HG03432 (cell line): ENCODE measurements around the gene OCA2.
"Not testable (repeated sequence)": the region's sequence is repeated elsewhere in the genome, so short reads cannot be mapped to it uniquely, and the experiment has no call there.

Source experiments
- ATAC-seq: cut with Tn5 transposase; IDR thresholded peaks from one replicate; pipeline ENCODE4 v1.9.1; 2021; ENCODE audit warnings: mild to moderate bottlenecking, moderate library complexity; ENCODE audit not compliant: unreplicated experiment

Gene OCA2

DNA sequence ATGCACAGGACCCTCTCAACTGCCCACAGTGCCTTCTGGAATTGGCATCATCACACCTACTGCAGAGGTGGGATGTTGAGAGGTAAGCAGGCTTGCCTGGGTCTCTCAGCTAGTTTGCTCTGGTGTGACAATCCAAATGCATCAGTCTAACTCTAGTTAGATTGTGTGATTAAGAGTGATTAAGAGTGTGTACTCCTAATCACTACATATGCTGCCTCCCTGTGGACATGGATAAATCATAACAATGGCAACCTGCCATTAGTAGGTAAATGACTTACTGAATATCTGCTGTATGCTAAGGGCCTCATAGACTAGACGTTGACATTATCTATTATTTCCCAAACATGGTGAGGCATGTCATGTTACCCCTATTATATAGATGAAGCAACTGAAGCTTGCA, 342.1 kb downstream of the OCA2 start:
- ATAC-seq: no peak

DNA sequence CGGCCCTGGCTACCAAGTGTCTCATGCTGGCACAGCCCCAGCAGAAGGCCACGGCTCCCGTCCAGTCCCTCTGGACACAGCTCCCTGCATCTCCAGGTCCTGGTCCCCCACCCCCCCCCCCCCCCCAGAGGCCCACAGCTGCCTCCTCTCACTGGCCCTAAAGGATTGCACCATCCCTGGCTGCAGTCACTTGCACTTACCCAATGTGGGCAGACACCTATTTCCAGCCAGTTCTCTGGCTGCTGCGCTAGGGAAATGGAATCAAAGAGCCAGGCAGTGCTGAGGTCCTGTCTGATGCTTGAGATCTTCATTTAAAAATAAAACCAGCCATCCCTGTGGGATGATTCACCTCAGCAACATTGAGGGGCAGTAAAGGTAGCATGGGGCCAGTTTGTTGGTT, 346.4 kb downstream of the OCA2 start:
- no peak for ATAC-seq

DNA sequence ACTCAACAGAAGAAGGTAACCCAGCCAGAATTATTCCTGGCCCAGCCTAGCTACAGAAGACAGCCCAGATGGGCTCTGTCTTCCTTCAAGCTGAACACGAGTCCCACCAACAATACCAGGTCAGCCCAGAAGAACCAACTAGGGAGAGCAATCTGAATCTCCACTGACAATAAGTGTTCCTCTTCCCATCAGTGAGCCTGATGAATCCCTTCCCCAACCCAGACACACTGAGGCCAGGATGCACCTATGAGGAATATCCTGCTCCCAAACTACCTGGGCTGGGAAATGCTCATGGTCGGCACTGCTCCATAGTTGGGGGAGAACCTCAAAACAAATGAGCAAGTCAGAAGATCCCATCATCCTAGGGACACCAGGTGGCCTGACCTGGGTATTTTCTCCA, 351.1 kb downstream of the OCA2 start:
- ATAC-seq: no peak

DNA sequence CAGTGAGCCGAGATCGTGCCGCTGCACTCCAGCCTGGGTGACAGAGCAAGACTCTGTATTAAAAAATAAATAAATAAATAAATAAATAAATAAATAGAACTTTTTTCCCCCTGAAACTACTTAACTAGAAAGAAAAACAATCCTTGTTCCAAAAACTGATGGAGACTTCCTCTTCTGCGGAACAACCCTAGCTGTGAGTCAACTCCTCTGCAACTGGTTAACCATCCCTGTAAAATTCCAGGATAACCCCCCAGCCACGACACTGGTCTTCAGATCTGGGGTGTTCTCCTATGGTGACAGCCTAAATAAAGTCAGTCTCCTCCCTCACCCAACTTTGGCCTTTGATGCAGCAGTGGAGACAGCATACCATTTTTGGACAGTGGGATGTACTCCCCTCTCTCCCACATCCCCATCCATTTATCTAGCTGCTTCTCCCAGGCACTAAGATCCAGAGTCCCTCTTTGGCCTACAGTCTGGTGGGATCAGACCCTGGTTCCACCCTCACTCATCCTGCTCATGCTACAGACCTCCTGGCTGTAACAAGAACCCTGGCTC, 352.6 kb downstream of the OCA2 start:
- ATAC-seq: no peak

DNA sequence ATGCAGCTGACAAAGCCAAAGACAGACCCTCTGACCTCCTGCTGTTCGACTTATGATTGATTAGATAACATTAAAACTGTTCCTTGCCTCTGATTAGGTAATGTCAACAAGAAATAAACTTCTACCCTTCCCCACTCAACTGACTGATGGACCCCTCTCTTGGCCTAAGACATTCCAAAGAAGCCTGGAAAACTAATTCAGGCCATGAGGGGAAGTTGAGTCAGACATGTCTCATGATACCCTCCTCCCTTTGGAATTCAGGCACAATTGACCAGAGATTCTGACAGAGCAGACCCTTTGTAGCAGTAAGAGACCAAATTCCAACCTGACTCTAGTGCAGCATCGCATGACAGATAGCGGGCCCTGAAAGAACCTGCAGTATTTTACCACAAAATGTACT, 354.5 kb downstream of the OCA2 start:
- ATAC-seq: no peak

DNA sequence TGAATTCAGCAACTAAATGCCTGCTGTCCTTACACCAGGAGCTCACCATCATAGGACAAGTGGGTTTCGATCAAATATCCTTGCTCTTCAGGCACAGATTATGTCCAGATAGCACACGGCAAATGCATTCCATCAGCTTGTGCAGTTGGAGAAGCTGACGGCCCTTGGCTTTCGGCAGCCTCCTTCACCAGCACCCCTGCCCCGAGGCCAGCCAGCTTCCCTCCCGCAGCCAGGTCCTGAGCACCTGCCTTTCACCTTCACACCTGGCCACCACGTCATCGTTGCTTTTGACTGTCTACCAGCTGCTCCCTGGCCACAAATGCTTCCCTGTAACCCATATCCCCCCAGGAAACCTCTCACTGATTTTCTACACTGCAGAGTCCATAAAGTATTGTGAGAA, 355.5 kb downstream of the OCA2 start:
- no peak for ATAC-seq

DNA sequence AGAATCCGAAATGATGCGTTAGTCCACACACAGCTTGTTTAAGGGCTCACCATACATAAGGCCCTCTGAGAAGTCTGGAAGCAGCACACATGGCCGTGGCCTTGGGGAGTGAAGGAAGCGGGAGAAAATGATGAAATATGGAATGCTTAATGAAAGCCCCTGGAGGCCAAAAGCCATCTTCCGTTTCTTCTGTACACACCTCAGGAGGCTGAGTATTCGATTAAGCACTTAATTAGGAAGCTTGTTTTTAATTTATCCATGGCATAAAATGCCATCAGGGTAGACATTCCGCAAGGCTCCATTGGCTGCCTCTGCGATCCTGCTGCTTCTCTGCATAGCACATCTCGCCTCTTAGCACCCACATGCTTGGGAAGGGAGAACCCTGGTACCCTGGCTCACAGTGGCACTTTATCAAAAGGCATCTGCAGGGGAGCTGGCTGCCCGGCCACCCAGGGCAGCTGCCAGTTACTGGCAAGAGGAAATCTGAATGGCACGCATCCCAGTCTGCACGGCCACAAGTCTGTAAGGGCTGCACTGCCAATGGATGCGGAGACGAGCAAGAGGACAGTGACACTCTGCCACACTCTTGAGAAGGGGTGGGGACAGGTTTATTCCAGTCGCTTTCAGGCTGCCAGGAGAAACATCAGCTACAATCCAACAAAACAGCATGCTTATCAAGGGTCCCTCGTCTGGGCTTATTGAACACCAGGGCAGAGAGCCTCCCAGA, 356.2 kb downstream of the OCA2 start:
- no peak for ATAC-seq

DNA sequence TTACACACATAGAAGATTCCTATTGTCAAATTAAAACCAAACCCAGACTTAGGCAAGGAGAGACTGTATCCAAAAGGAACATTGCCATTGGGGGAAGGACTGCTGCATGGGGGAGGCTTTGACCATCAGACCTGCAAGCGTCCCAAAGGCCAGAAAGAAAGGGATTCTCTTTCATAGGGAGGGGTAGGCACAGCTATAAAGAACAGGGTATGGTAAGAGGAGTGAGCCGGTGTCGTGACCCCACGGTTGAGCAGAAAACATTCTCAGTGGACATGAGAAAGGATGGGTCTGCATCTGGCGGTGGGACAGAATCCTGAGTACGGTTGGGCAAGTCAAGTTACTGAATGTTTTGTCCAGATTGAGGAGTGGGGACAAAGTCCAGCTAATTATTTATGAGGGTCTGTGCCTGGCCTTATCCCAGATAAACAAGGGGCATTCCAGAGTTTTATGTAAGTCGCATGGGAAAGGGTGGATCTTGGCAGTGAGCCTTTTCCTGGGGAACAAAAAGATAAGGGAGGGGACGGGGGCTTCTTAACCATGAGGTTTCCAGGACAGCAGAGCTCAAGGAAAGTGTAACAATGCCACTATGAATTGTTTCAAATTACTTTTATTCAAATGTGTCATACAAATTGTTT, 357.8 kb downstream of the OCA2 start:
- no peak for ATAC-seq

DNA sequence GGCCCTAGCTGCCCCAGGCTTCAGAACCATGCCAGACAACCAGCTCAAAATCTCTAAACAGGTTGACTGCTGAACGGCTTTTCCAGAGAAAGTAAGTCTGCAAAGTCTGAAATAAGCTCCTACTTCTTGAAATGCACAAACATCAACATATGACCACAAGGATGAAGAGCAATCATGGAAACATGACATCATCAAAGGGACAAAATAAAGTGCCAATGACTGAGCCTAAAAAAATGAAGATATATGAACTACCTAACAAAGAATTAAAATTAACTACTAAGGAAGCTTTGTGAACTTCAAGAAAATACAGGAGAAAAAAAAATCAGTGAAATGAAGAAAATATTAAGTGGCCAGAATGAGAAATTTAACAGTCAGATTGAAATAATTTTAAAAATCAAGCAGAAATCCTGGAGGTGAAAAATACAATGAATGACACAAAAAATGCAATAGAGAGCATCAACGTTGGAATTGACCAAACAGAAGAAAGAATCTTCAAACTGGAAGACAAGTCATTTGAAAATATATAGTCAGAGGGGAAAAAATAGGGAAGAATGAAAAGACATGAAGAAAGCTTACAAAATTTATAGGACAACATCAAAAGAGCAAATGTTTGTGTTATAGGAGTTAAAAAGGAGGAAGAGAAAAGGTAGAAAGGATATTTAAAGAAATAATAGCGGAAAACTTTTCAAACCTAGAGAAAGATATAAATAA, 364.2 kb downstream of the OCA2 start:
- ATAC-seq: no peak

DNA sequence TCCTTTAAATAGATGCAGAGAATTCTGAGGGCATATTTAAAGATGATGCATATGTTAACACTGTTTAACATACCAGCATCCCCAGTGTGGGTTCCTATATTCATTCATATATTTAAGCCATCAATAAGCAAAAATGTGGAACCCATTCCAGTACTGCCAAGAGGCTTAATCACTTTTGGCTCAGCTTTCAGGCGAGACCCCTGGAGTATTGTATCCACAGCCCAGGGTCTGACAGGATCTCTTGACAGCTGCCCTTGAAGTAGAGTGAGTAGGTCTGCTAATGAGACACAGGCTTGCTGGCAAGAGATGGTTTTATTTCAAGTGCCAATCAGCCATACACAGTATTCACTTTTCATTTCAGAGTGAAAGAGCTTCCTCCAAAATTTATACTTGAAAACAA, 367.3 kb downstream of the OCA2 start:
- no peak for ATAC-seq

DNA sequence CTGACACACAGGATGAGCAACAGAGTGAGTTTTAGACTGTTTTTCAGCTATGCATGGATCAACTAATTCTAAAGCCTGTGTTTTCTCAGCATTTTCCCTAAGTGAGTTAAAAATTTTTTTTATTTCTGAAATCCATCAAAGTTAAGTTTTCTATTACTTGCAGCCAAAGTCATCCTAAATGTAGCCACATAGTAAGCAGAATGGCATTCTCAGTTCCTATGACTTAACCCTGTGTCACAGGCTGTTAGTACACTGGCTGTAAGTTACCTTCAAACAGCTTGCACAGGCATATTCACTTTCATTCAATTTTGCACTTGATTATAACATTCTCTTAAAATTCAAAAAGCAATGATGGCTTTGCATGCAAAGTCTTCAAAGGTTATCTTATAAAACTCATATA, 368.2 kb downstream of the OCA2 start:
- ATAC-seq: no peak

DNA sequence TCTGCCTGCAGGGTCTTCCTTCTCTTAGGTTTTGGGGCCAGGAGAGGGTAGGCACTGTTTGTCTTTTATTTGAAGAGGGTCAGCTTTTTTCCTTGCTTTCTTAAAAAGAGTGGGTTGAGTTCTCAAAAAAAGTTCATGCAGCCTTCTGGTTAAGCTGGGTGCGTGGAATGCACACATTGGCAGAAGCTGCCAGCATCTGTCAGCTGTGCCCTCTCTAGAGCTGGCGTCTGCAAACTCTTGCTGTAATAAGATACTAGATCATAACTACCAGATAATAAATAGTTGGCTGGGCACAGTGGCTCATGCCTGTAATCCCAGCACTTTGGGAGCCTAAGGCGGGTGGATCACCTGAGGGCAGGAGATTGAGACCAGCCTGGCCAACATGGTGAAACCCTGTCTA, 373.4 kb downstream of the OCA2 start:
- ATAC-seq: no peak

DNA sequence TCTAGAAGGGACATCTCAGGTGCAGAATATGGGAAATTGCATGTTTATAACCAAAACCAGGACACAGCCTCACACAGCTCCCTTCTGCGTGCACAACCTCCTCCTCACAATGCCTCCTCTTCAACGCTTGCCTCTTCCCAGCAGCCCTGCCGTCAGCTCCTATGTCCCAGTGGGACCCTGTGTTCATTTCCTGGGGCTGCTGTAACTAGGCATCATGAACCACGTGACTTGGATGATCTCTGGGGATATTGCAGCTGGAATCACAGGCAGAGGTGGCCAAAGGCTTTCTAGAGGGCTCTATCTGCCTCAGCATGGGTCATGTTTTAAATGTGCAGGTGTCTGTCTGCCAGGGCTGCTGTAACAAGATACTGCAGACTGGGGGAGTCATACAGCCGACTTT, 375.3 kb downstream of the OCA2 start:
- ATAC-seq: no peak

DNA sequence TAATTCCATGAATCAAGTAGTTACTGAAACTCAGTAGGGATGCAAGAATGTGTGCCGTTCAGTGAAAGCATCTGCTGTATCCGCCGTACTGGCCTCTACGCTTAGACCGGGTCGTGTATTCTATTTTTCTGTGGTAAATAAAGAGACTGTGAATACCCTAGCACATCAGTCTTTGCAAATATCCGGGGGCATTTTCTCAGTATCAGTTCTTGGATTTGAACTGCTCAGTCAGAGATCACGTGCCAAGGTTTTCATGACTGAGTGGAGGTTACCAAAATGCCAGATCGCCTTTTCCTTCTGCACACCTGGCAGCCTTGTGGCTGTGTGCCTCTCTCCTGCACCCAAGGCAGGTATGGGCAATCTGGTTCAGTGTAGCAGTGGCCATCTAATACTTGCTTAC, 377.0 kb downstream of the OCA2 start:
- no peak for ATAC-seq

DNA sequence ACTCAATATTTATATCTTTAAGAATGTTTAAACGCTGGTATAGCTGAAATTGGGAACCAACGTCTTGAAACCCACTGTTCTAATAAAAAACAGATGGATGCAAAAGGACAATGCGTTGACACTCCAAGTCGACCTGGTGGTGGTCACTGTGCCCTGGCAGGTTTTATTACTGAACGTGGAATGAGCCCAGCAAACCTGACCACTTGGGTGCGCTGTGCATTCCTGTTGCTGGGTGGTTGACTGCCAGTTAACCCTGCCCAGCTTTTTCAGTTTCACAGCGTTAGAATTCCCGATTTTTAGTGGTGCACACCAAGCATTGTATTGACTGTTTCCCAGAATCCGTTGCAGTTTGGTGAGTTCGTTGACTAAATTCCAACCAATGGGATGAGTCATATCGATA, 384.4 kb downstream of the OCA2 start:
- no peak for ATAC-seq

DNA sequence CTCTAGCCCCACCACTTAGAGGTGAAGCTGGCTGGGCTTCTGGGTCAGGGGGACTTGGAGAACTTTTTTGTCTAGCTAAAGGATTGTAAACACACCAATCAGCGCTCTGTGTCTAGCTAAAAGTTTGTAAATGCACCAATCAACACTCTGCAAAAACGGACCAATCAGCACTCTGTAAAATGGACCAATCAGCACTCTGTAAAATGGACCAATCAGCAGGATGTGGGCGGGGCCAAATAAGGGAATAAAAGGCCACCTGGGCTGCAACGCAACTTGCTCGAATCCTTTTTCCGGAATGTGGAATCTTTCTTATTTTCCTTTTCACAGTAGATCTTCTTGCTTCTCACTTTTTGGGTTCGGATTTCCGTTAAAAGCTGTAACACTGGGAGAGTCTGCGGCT, 385.3 kb downstream of the OCA2 start:
- not testable (repeated sequence) for ATAC-seq

DNA sequence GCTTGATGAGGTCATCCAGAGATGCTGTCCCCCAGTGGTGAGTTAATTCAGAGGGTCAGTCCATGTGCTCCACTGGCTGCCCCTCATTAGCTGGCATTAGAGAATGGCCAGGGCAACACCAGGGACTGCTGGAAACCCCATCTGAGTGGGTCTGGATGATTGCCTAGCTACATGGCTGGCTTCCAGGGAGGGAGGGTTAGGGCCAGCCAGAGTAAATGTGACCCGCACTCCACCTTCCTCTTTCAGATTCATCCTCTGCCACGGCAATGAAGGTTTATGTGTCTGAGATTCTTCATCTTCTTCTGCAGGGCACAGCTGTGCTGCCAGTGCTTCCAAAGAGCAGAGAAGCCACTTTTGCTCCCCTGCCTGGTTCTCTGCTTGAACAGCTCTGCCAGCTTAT, 391.9 kb downstream of the OCA2 start:
- ATAC-seq: no peak

DNA sequence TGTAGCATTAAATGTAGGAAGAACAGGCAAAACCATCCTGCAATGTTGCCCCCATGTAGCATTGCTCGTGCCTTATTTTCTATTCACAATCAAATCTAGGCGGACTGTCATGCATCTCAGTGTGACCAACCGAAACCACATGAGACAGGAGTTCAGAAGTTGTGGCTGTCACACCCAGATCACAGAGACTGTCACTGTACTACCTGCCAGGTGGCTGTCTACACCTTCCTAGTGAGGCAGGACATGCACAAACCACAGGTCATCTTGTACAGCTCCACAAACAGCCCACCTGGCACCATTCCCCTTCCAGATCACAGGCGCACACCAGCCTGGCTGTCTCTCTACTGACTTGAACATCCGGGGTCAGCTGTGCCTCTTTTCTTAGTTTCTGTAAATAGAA, 392.8 kb downstream of the OCA2 start:
- no peak for ATAC-seq

DNA sequence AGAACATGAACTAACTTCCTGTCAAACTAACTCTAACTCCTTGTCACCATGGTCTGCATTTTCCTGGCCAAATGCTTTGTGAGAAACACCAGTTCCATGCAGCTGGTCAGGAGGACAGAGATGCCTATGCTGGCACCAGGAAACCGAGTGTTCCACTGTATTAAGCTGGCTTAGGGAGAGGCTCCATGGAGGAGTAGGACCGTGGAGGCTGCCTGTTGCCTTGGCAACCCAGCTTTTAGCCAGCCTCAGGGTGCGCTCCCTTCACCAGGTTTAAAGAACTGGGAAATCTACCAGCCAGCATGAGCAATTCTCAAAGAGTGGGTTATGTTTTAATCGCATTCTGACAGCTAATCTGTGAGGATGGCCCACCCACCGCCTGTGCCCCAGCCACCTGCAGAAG, 394.1 kb downstream of the OCA2 start:
- no peak for ATAC-seq
